Spleen (tissue), 11 donors: ENCODE measurements around the gene ZNF496. TPM values are rescaled to one million over a fixed set of nuclear protein-coding genes. Genes with fewer than 3 reads are reported as not detected.

Source experiments
- DNase-seq: peaks from one replicate; pipeline ENCODE4 v3.0.0-alpha.2; 2020
- H3K27ac ChIP-seq, 8 donors: fragments of 200-600 bp; sonication (generic) in 7 of 8; 1 replicate in 4 of 8; 2 replicates in 4 of 8; pipeline versions ENCODE4 v1.5.0 to v1.8.0; 2016 to 2021; ENCODE audit warnings: inconsistent platforms in 4 of 8, mild to moderate bottlenecking in 4 of 8, moderate library complexity in 1 of 8
- H3K27me3 ChIP-seq, 7 donors: fragments of 200-600 bp; sonication (generic) in 6 of 7; replicated peaks in 1 of 7; 1 replicate in 4 of 7; 2 replicates in 3 of 7; pipeline versions ENCODE4 v1.5.0 to v1.8.0; 2016 to 2021; ENCODE audit warnings: inconsistent platforms in 3 of 7, mild to moderate bottlenecking in 1 of 7
- H3K36me3 ChIP-seq, 6 donors: fragments of 200-600 bp; sonication (generic) in 5 of 6; 1 replicate in 4 of 6; 2 replicates in 2 of 6; pipeline versions ENCODE4 v1.5.0 to v1.8.0; 2016 to 2021; ENCODE audit warnings: inconsistent platforms in 2 of 6
- H3K4me1 ChIP-seq, 6 donors: fragments of 200-600 bp; sonication (generic) in 5 of 6; 1 replicate in 3 of 6; 2 replicates in 3 of 6; pipeline versions ENCODE4 v1.5.0 to v1.8.0; 2016 to 2021; ENCODE audit warnings: inconsistent platforms in 3 of 6
- H3K4me3 ChIP-seq, 8 donors: fragments of 200-600 bp; sonication (generic) in 7 of 8; 1 replicate in 4 of 8; 2 replicates in 4 of 8; pipeline versions ENCODE4 v1.5.0 to v1.8.0; 2016 to 2021; ENCODE audit warnings: inconsistent platforms in 4 of 8, mild to moderate bottlenecking in 4 of 8, moderate library complexity in 2 of 8
- H3K9me3 ChIP-seq, 8 donors: fragments of 200-600 bp; sonication (generic) in 7 of 8; 1 replicate in 4 of 8; 2 replicates in 4 of 8; pipeline versions ENCODE4 v1.5.0 to v1.8.0; 2016 to 2021; ENCODE audit warnings: inconsistent platforms in 4 of 8
- POLR2A ChIP-seq, 3 donors: fragments of 450-650 bp; IDR thresholded peaks; one replicate each; pipeline ENCODE4 v1.5.1; 2017; ENCODE audit warnings: antibody characterized with exemption in 3 of 3, mild to moderate bottlenecking in 1 of 3
- POLR2AphosphoS5 ChIP-seq, 3 donors: sonication (generic); formaldehyde crosslinking; IDR thresholded peaks; one replicate each; pipeline ENCODE4 v1.5.1; 2017; ENCODE audit warnings: antibody characterized with exemption in 3 of 3
- WGBS, 5 donors: extraction: QIAGEN DNeasy Blood & Tissue Kit in 3 of 5; methylation state at CpG; one replicate each; pipeline versions ENCODE4 v1.1.5 to v1.1.7; 2013 to 2018; 5-methylcytosine and 5-hydroxymethylcytosine counted together
- intact Hi-C: fragments of 100-400 bp; cut with DNase I; formaldehyde crosslinking; loops from one replicate; pipeline ENCODE4 v1.15.0; 2023; ENCODE audit warnings: low total_unique reads
- polyA plus RNA-seq, 3 donors: library from polyadenylated mRNA; stranded (reverse); fragments of 200-250 nt; gene quantifications; one replicate each; pipeline ENCODE4 v1.2.1, GENCODE V29; 2013
- total RNA-seq, 7 donors: library from RNA; depleted of rRNA in 3 of 7; stranded (reverse); fragments of >200 nt in 3 of 7; fragmentation: NEBNext Ultra II Directional in 4 of 7; extraction: Animal tissue kit (Norgen Biotek cat#: 25700) in 4 of 7; gene quantifications; one replicate each; pipeline versions ENCODE4 v1.1.0 to v1.2.1, GENCODE V29; 2016 to 2021
- TF ChIP-seq, protein P1 (sequence below), 11 experiments: fragments of 200-600 bp in 7 of 11; fragments of 450-650 bp in 4 of 11; sonication (generic) in 4 of 11; IDR thresholded peaks in 8 of 11; conservative IDR thresholded peaks in 3 of 11; 1 replicate in 7 of 11; 2 replicates in 4 of 11; pipeline versions ENCODE4 v1.4.0 to v1.8.0; 2016 to 2021; ENCODE audit warnings: antibody characterized with exemption in 11 of 11, inconsistent platforms in 4 of 11, mild to moderate bottlenecking in 1 of 11
- donor health status: healthy with polysubstance abuse.
- donor health status: DM: no; HTN: no; CAD: no; lungs with moderate emphysema.
- donor health status: DM: no; HTN: no; CAD: no.
- donor health status: Bipolar disorder and iron deficiency.
- donor health status: healthy.
- donor health status: DM: no; HTN: no; CAD: no.
- donor health status: DM: yes; HTN: yes; CAD: no.

Gene ZNF496
- total and polyA plus RNA-seq, 10 donors: 5.7 to 45.4 (median 26.7) TPM

GRCh38 chr1:247332623-247333361 lies 1.1 kb upstream of the ZNF496 start:
- H3K4me3 ChIP-seq: peak overlapping the region; percentile 77 to 97 (median 88)
- no peaks in the 10 kb centered on the region for H3K9me3 ChIP-seq
- peaks cover 0 to 7% (median 0%) of the 10 kb centered on the region in 7 donors for H3K27me3 ChIP-seq
- peak; percentile 71 for DNase-seq
- TF ChIP-seq POLR2A (IDR thresholded peaks at IDR 0.05) (no peak), POLR2AphosphoS5 (IDR thresholded peaks at IDR 0.05) (no peak)
- TF ChIP-seq, protein P1, sequence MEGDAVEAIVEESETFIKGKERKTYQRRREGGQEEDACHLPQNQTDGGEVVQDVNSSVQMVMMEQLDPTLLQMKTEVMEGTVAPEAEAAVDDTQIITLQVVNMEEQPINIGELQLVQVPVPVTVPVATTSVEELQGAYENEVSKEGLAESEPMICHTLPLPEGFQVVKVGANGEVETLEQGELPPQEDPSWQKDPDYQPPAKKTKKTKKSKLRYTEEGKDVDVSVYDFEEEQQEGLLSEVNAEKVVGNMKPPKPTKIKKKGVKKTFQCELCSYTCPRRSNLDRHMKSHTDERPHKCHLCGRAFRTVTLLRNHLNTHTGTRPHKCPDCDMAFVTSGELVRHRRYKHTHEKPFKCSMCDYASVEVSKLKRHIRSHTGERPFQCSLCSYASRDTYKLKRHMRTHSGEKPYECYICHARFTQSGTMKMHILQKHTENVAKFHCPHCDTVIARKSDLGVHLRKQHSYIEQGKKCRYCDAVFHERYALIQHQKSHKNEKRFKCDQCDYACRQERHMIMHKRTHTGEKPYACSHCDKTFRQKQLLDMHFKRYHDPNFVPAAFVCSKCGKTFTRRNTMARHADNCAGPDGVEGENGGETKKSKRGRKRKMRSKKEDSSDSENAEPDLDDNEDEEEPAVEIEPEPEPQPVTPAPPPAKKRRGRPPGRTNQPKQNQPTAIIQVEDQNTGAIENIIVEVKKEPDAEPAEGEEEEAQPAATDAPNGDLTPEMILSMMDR (IDR thresholded peaks at IDR 0.05 in 8 of 11, conservative IDR thresholded peaks at IDR 0.05 in 3 of 11): no peak
- H3K27ac ChIP-seq: peak overlapping the region; percentile 15 to 90 (median 86)
- WGBS, 5 donors: 26 to 42% (median 32%) methylated on average over 20 to 28 of the region's 28 CpGs
- peaks cover 10 to 55% (median 30%) of the 10 kb centered on the region in 6 donors for H3K4me1 ChIP-seq
- H3K36me3 ChIP-seq: peaks cover 0 to 22% (median 11%) of the 10 kb centered on the region in 6 donors
- intact Hi-C loops: no loop called here

DNA sequence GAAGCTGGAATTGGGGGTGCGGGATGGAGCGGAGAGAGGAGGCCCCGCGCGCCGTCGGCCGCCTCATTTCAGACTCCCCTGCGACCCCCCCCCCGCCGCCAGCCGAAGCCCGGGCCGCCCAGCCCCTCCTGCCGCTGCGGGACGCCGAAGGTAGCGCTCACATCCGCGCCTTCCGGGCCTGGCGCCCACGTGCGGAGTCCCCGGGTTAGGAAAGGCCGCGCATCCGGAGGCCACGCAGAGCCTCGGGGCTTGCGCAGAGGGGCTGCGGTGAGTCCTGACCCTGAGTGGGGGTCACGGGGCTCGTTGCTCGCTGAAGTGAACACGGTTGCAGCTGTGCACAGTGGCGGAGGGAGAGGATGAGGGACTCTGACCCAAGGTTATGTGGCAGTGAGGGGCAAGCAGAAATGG lies 552 bp upstream of the ZNF496 start:
- intact Hi-C loops: no loop called here
- WGBS, 5 donors: 0 to 3% (median 1%) methylated on average over 15 to 38 of the region's 38 CpGs
- Histone ChIP-seq H3K27me3 (peaks cover 0 to 7% (median 0%) of the 10 kb centered on the region in 7 donors), H3K36me3 (peaks cover 0 to 28% (median 14%) of the 10 kb centered on the region in 6 donors), H3K4me1 (peaks cover 10 to 55% (median 30%) of the 10 kb centered on the region in 6 donors), H3K9me3 (no peaks in the 10 kb centered on the region), H3K4me3 (peak overlapping the region; percentile 77 to 97 (median 88)), H3K27ac (peak overlapping the region; percentile 15 to 90 (median 86))
- TF ChIP-seq POLR2A (IDR thresholded peaks at IDR 0.05): no peak
- TF ChIP-seq, protein P1 (IDR thresholded peaks at IDR 0.05 in 8 of 11, conservative IDR thresholded peaks at IDR 0.05 in 3 of 11): no peak
- TF ChIP-seq POLR2AphosphoS5 (IDR thresholded peaks at IDR 0.05): peak; percentile 43 to 80 (median 58)
- peak; percentile 91 for DNase-seq

DNA sequence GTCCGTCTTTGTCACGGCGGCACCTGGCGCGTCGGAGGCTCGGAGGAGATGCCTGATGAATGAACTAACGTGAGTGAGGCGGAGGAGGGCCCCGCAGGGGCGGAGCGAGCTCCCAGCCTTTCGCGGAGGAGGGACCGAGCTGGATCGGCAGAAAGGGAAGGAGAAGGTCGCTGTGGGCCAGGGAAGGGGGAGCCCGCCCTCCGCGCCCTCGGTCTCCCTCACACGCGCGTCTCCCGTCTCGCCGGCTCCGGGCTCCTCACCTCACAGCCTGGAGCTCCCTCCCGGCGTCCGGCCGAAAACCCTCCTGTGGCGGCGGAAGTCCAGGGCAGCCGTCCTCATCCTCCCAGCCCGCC lies 519 bp downstream of the ZNF496 start:
- H3K4me3 ChIP-seq: peak overlapping the region; percentile 77 to 97 (median 88)
- 0% methylated on average over 15 to 36 of the region's 36 CpGs for WGBS, 5 donors

More for the DNA sequence above, 519 bp downstream of the ZNF496 start:
- peaks cover 0 to 38% (median 14%) of the 10 kb centered on the region in 6 donors for H3K36me3 ChIP-seq
- peaks cover 10 to 49% (median 30%) of the 10 kb centered on the region in 6 donors for H3K4me1 ChIP-seq
- intact Hi-C loops: no loop called here
- H3K27ac ChIP-seq: peak overlapping the region; percentile 62 to 90 (median 86)
- TF ChIP-seq, protein P1 (IDR thresholded peaks at IDR 0.05 in 8 of 11, conservative IDR thresholded peaks at IDR 0.05 in 3 of 11): no peak
- TF ChIP-seq POLR2AphosphoS5 (IDR thresholded peaks at IDR 0.05) (peak; percentile 62 to 79 (median 74)), POLR2A (IDR thresholded peaks at IDR 0.05) (no peak)
- H3K27me3 ChIP-seq: peaks cover 0 to 7% (median 0%) of the 10 kb centered on the region in 7 donors
- DNase-seq: peak; percentile 92
- H3K9me3 ChIP-seq: no peaks in the 10 kb centered on the region
